RWPE2 (cell line): Measurements from ENCODE around the gene CYP39A1.

Experiments
- ATAC-seq: fragments of 200-7000 bp; cut with Tn5 transposase; 3 replicates; pipeline ENCODE4 v1.9.1; 2021; ENCODE audit warnings: low read depth
- DNase-seq: peaks from one replicate; pipeline ENCODE4 v3.0.0-alpha.2; 2020; ENCODE audit warnings: low spot score
- H3K27ac ChIP-seq: fragments of 450-650 bp; 2 replicates; pipeline ENCODE4 v1.5.1; 2017; ENCODE audit warnings: mild to moderate bottlenecking; ENCODE audit not compliant: poor library complexity, severe bottlenecking
- H3K27me3 ChIP-seq: fragments of 250-450 bp; sonication (Bioruptor Pico); 2 replicates; pipeline ENCODE4 v1.5.1; 2021; ENCODE audit warnings: mild to moderate bottlenecking, moderate library complexity; ENCODE audit not compliant: insufficient read depth, poor library complexity, severe bottlenecking
- H3K36me3 ChIP-seq: fragments of 250-450 bp; sonication (Bioruptor Pico); 2 replicates; pipeline ENCODE4 v1.5.1; 2020; ENCODE audit warnings: low read depth, mild to moderate bottlenecking, moderate library complexity
- H3K4me1 ChIP-seq: fragments of 250-450 bp; sonication (Bioruptor Pico); 2 replicates; pipeline ENCODE4 v1.5.1; 2021; ENCODE audit warnings: mild to moderate bottlenecking, moderate library complexity; ENCODE audit not compliant: insufficient read depth, poor library complexity, severe bottlenecking
- H3K4me3 ChIP-seq: fragments of 250-450 bp; sonication (Bioruptor Pico); 2 replicates; pipeline ENCODE4 v1.5.1; 2021; ENCODE audit warnings: mild to moderate bottlenecking, moderate library complexity; ENCODE audit not compliant: severe bottlenecking
- H3K9me3 ChIP-seq: fragments of 250-450 bp; sonication (Bioruptor Pico); 2 replicates; pipeline ENCODE4 v1.5.1; 2021; ENCODE audit warnings: mild to moderate bottlenecking, moderate library complexity; ENCODE audit not compliant: severe bottlenecking
- TF ChIP-seq, protein P1 (sequence below): fragments of 450-650 bp; IDR thresholded peaks from one replicate; pipeline ENCODE4 v1.5.1; 2017; ENCODE audit warnings: mild to moderate bottlenecking, moderate library complexity; ENCODE audit not compliant: poor library complexity, severe bottlenecking

CYP39A1 gene

DNA sequence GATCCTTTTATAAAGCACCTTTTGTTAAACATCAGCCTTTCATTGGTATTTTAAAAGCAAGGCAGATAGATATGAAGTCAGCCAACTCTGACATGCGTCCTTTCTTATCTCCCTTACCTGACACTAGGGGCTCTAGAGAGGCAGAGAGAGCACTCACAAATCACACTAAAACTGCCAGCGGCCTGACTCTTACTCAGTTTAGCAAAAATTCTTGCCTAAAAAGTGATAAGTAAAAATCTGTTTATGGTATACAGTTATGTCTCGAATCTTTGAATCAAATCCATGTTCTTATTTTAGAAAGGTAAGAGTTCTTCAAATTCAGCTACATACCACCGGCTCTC lies 24.7 kb upstream of the CYP39A1 start:
- DNase-seq (no peak), ATAC-seq (no peak)
- H3K9me3 ChIP-seq: no peaks in the 10 kb centered on the region
- no peaks in the 10 kb centered on the region for H3K36me3 ChIP-seq
- TF ChIP-seq, protein P1, sequence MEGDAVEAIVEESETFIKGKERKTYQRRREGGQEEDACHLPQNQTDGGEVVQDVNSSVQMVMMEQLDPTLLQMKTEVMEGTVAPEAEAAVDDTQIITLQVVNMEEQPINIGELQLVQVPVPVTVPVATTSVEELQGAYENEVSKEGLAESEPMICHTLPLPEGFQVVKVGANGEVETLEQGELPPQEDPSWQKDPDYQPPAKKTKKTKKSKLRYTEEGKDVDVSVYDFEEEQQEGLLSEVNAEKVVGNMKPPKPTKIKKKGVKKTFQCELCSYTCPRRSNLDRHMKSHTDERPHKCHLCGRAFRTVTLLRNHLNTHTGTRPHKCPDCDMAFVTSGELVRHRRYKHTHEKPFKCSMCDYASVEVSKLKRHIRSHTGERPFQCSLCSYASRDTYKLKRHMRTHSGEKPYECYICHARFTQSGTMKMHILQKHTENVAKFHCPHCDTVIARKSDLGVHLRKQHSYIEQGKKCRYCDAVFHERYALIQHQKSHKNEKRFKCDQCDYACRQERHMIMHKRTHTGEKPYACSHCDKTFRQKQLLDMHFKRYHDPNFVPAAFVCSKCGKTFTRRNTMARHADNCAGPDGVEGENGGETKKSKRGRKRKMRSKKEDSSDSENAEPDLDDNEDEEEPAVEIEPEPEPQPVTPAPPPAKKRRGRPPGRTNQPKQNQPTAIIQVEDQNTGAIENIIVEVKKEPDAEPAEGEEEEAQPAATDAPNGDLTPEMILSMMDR: peak; percentile 45
- no peak overlapping the region for H3K27ac ChIP-seq
- H3K4me3 ChIP-seq: no peak overlapping the region
- H3K27me3 ChIP-seq: no peaks in the 10 kb centered on the region
- no peaks in the 10 kb centered on the region for H3K4me1 ChIP-seq

DNA sequence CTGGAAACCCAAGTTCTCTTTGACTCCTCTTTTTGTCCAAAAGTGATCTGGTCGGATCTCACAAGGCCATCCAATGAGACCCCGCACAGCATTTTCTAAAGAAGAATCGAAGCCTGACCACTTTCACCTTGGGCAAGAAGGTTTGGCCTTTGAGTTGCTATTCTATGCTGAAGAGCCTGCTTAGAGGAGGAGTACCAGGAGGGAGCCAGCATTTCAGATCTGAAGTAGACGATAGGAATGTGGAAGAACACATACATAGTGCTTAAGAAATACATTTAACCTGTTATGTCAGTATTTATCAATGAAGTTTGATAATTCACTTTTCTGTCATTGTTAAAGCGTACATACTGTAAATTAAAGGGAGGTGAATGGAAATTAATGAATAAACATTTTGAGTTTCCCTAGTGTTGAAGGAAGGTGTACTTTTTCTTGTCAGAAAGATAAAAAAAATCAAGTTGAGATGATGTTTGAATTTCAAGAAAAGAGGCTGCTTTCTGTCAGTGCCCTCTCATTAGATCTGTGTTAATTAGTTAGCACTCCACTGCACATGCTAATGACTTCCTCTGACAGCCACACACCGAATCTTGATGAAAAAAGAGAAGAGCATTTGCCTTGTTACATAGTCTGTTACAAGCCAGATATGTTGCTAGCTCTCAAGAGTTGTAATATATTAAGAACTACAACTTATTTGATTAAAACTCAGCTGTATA lies 24.1 kb upstream of the CYP39A1 start:
- no peaks in the 10 kb centered on the region for H3K4me1 ChIP-seq
- no peak overlapping the region for H3K4me3 ChIP-seq
- no peaks in the 10 kb centered on the region for H3K36me3 ChIP-seq
- TF ChIP-seq, protein P1: no peak
- DNase-seq (no peak), ATAC-seq (no peak)
- no peaks in the 10 kb centered on the region for H3K9me3 ChIP-seq
- H3K27ac ChIP-seq: no peak overlapping the region
- H3K27me3 ChIP-seq: no peaks in the 10 kb centered on the region

DNA sequence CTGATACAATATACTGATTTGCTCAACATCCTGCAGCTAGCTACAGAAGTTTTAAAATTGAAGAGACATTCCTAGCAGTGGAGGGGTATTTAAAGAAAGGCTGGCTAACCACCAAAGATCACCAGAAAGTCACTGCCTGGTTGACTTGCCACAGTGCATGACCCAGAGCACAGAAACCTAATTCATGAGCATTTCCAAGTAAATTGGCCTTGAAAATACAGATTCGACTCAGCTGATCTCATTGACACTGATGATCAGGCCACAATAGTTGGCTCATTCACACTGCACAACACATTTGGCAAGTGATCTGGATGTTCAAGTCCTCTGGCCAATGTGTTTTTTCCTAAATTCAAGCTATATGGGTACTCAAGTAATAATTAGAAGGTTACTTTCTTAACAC lies 21.8 kb upstream of the CYP39A1 start:
- no peaks in the 10 kb centered on the region for H3K4me1 ChIP-seq
- H3K9me3 ChIP-seq: no peaks in the 10 kb centered on the region
- no peaks in the 10 kb centered on the region for H3K27me3 ChIP-seq
- H3K36me3 ChIP-seq: no peaks in the 10 kb centered on the region
- no peak overlapping the region for H3K27ac ChIP-seq
- no peak for DNase-seq
- no peak for ATAC-seq
- no peak overlapping the region for H3K4me3 ChIP-seq
- TF ChIP-seq, protein P1: no peak

DNA sequence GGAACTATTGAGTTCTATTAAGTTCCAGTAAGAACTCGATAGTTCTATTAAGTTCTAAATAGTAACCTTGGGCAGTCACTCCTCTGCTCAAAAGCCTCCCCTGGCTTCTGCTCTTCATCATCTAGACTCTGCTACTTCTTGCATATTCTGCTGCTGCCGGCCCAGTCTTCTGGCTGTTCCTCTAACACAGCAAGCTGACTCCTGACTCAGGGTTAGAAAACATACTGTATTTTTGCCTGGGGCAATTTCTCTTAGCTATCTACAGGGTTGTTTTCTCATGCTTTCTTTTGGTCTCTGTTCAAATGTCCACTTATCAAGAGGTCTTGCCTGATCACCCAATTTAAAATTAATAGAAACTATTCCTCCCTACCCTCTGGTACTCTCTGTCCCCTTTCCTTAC lies 14.8 kb upstream of the CYP39A1 start:
- H3K9me3 ChIP-seq: no peaks in the 10 kb centered on the region
- no peak overlapping the region for H3K4me3 ChIP-seq
- H3K27me3 ChIP-seq: no peaks in the 10 kb centered on the region
- H3K36me3 ChIP-seq: no peaks in the 10 kb centered on the region
- TF ChIP-seq, protein P1: no peak
- H3K4me1 ChIP-seq: no peaks in the 10 kb centered on the region
- ATAC-seq (no peak), DNase-seq (no peak)
- no peak overlapping the region for H3K27ac ChIP-seq

DNA sequence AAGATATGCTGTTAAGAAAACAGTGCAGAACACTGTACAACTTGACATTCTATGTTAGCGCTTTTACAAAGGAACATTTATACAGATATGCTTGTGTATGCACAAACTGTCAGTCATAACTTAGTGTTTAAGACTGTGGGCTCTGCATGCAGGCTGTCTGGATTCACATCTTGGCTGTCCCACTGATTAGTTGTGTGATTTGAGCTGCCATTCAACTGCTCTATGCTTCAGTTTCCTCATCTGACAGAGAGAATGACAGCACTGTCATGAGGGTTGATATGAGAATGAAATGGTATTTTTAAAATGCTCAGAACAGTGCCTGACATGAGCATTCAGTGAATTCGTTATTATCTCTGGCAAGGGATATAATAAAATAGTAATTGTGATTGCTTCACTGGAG lies 8.9 kb upstream of the CYP39A1 start:
- TF ChIP-seq, protein P1: no peak
- DNase-seq (no peak), ATAC-seq (no peak)
- H3K9me3 ChIP-seq: no peaks in the 10 kb centered on the region
- H3K4me1 ChIP-seq: no peaks in the 10 kb centered on the region
- no peaks in the 10 kb centered on the region for H3K27me3 ChIP-seq
- H3K36me3 ChIP-seq: no peaks in the 10 kb centered on the region
- no peak overlapping the region for H3K4me3 ChIP-seq
- H3K27ac ChIP-seq: no peak overlapping the region
